ENCODE results near the gene NDUFB3.
A peak's percentile ranks its signal among the peaks of the same experiment; 100 is the strongest.

NDUFB3 gene

GRCh38 chr2:201071479-201072200, at the start of gene NDUFB3, which contains the start of gene HYCC2:
Gene NDUFB3, plus strand, starts transcription at chr2:201072001. Its CDS starts 6,882 bp downstream, at chr2:201078883.
Gene HYCC2, minus strand, starts transcription at chr2:201071671. Its CDS starts 47,662 bp downstream, at chr2:201024009.
- CTCF ChIA-PET = interaction anchor here (0.5 to 4.3 kb wide), 5 partner anchors 21 to 147 kb away, joined by 3 to 39 read pairs (median 3); no protein-coding TSS in a partner anchor
- Histone ChIP-seq H3K4me1 (ENCODE audit: control insufficient read depth, insufficient read depth, low read length) (0 out of 2 replicates have a peak, but pooled peaks cover 3% of the 10 kb centered on the region), H3K36me3 (ENCODE audit: control insufficient read depth in 2 of 2, insufficient read depth in 1 of 2, low read length in 2 of 2) (no peaks in the 10 kb centered on the region), H3K9me3 (ENCODE audit: control insufficient read depth, insufficient read depth, low read depth, low read length) (no peaks in the 10 kb centered on the region), H3K27ac (ENCODE audit: extremely low read depth, low read depth, low read length) (peak within 1 kb of the TSS; percentile 85), H3K4me3 (ENCODE audit: low read depth, low read length) (peak within 1 kb of the TSS; percentile 100)
- POLR2A ChIA-PET = interaction anchor here (0.6 to 1.1 kb wide), 4 partner anchors 44 to 108 kb away, joined by 3 to 4 read pairs (median 3); partner anchors contain the start of genes CFLAR and ORC2
- TF ChIP-seq ZNF302 (tag by site-specific recombination; IDR thresholded peaks at IDR 0.05; ENCODE audit: low read depth) = no peak
- peak; percentile 40; the same call in 1 of the 2 replicates for TF ChIP-seq PRDM4 (tag by site-specific recombination; IDR thresholded peaks at IDR 0.05)
- TF ChIP-seq KLF7 (tag by site-specific recombination; IDR thresholded peaks at IDR 0.05; ENCODE audit: borderline replicate concordance) = peak; percentile 93; the same call in 1 of the 2 replicates
- no peak; the same call in 1 of the 2 replicates for TF ChIP-seq ZNF214 (tag by site-specific recombination; IDR thresholded peaks at IDR 0.05; ENCODE audit: borderline replicate concordance)
- peak; percentile 94 for TF ChIP-seq SP7 (tag by site-specific recombination; IDR thresholded peaks at IDR 0.05)
- TF ChIP-seq KLF9 (tag by site-specific recombination; IDR thresholded peaks at IDR 0.05; ENCODE audit: low read depth) = peak; percentile 36; the same call in 1 of the 2 replicates
- TF ChIP-seq ZNF48 (tag by site-specific recombination; IDR thresholded peaks at IDR 0.05) = no peak
- TF ChIP-seq BCL11B (tag by site-specific recombination; IDR thresholded peaks at IDR 0.05; ENCODE audit: low read depth) = peak; percentile 90
- peak; percentile 98 for TF ChIP-seq CTCF (tag by site-specific recombination; IDR thresholded peaks at IDR 0.05)
- TF ChIP-seq PBX3 (CRISPR knock-in tag; IDR thresholded peaks at IDR 0.05) = no peak
- TF ChIP-seq ZNF280C (tag by site-specific recombination; IDR thresholded peaks at IDR 0.05) = no peak
- TF ChIP-seq ZNF624 (tag by site-specific recombination; IDR thresholded peaks at IDR 0.05) = no peak
- peak; percentile 82 for TF ChIP-seq ZNF692 (tag by site-specific recombination; IDR thresholded peaks at IDR 0.05)
- TF ChIP-seq ZNF18 (tag by site-specific recombination; IDR thresholded peaks at IDR 0.05) = no peak
- TF ChIP-seq ZNF350 (tag by site-specific recombination; IDR thresholded peaks at IDR 0.05) = no peak
- TF ChIP-seq ZNF580 (tag by site-specific recombination; IDR thresholded peaks at IDR 0.05) = peak; percentile 100
- TF ChIP-seq FEZF1 (tag by site-specific recombination; IDR thresholded peaks at IDR 0.05) = no peak; the same call in 1 of the 2 replicates
- TF ChIP-seq KLF8 (tag by site-specific recombination; IDR thresholded peaks at IDR 0.05) = peak; percentile 90
- no peak for TF ChIP-seq ZBTB8A (tag by site-specific recombination; IDR thresholded peaks at IDR 0.05)
- TF ChIP-seq ZNF777 (tag by site-specific recombination; IDR thresholded peaks at IDR 0.05; ENCODE audit: borderline replicate concordance) = peak; percentile 50; the same call in 1 of the 2 replicates
- no peak for TF ChIP-seq ZNF677 (tag by site-specific recombination; IDR thresholded peaks at IDR 0.05)
- TF ChIP-seq RBAK (tag by site-specific recombination; IDR thresholded peaks at IDR 0.05) = no peak
- TF ChIP-seq ZNF138 (tag by site-specific recombination; IDR thresholded peaks at IDR 0.05; ENCODE audit: borderline replicate concordance) = no peak

Data from HEK293 (cell line).